ENCODE data around the gene WWC2. TPM values are rescaled to one million over a fixed set of nuclear protein-coding genes. Genes with fewer than 3 reads are reported as not detected.
"Not testable (repeated sequence)": the region's sequence is repeated elsewhere in the genome, so short reads cannot be mapped to it uniquely, and the experiment has no call there.

WWC2 gene
- total RNA-seq, 1 donor from 2014 or later = 24.6 TPM

- no peak overlapping the region for H3K4me3 Mint-ChIP-seq
- no peak overlapping the region for H3K27ac Mint-ChIP-seq
- H3K27me3 Mint-ChIP-seq = no peaks in the 10 kb centered on the region
- peaks cover 4% of the 10 kb centered on the region for H3K4me1 Mint-ChIP-seq (ENCODE audit: unreplicated experiment)
- no peaks in the 10 kb centered on the region for H3K9me3 Mint-ChIP-seq
- DNase-seq (ENCODE audit: extremely low spot score, unreplicated experiment) = no peak
- TF ChIP-seq CTCF (conservative IDR thresholded peaks at IDR 0.05) = no peak
- H3K36me3 Mint-ChIP-seq = no peaks in the 10 kb centered on the region
Observed at GRCh38 chr4:183110244-183110643, 11.2 kb downstream of the WWC2 start.

GRCh38 chr4:183111452-183111885, 12.4 kb downstream of the WWC2 start:
- TF ChIP-seq CTCF (conservative IDR thresholded peaks at IDR 0.05) = no peak
- Mint-ChIP-seq H3K4me3 (no peak overlapping the region), H3K27ac (no peak overlapping the region), H3K27me3 (no peaks in the 10 kb centered on the region), H3K36me3 (no peaks in the 10 kb centered on the region), H3K4me1 (ENCODE audit: unreplicated experiment) (peaks cover 4% of the 10 kb centered on the region), H3K9me3 (no peaks in the 10 kb centered on the region)
- DNase-seq (ENCODE audit: extremely low spot score, unreplicated experiment) = no peak

- peaks cover 19% of the 10 kb centered on the region for H3K4me1 Mint-ChIP-seq (ENCODE audit: unreplicated experiment)
- peak overlapping the region; percentile 5 for H3K4me3 Mint-ChIP-seq
- no peak for DNase-seq (ENCODE audit: extremely low spot score, unreplicated experiment)
- peaks cover 4% of the 10 kb centered on the region for H3K9me3 Mint-ChIP-seq
- TF ChIP-seq CTCF (conservative IDR thresholded peaks at IDR 0.05) = no peak
- H3K27ac Mint-ChIP-seq = peak overlapping the region; percentile 52
- H3K36me3 Mint-ChIP-seq = peaks cover 3% of the 10 kb centered on the region
- H3K27me3 Mint-ChIP-seq = no peaks in the 10 kb centered on the region
Observed at GRCh38 chr4:183118141-183118540, 19.1 kb downstream of the WWC2 start.

- peak overlapping the region; percentile 52 for H3K27ac Mint-ChIP-seq
- H3K4me3 Mint-ChIP-seq = peak overlapping the region; percentile 4
- H3K4me1 Mint-ChIP-seq (ENCODE audit: unreplicated experiment) = peaks cover 19% of the 10 kb centered on the region
- no peak for TF ChIP-seq CTCF (conservative IDR thresholded peaks at IDR 0.05)
- no peaks in the 10 kb centered on the region for H3K27me3 Mint-ChIP-seq
- no peak for DNase-seq (ENCODE audit: extremely low spot score, unreplicated experiment)
- peaks cover 4% of the 10 kb centered on the region for H3K9me3 Mint-ChIP-seq
- peaks cover 3% of the 10 kb centered on the region for H3K36me3 Mint-ChIP-seq
Observed at GRCh38 chr4:183118585-183118984, 19.5 kb downstream of the WWC2 start.

- H3K4me3 Mint-ChIP-seq; H3K27ac Mint-ChIP-seq; H3K27me3 Mint-ChIP-seq; H3K36me3 Mint-ChIP-seq; H3K9me3 Mint-ChIP-seq; DNase-seq (ENCODE audit: extremely low spot score, unreplicated experiment): not testable (repeated sequence)
- H3K4me1 Mint-ChIP-seq (ENCODE audit: unreplicated experiment) = peaks cover 19% of the 10 kb centered on the region
Observed at GRCh38 chr4:183121660-183122059, 22.6 kb downstream of the WWC2 start.

GRCh38 chr4:183124228-183124627, 25.2 kb downstream of the WWC2 start:
- TF ChIP-seq CTCF (conservative IDR thresholded peaks at IDR 0.05) = no peak
- H3K27ac Mint-ChIP-seq = no peak overlapping the region
- DNase-seq (ENCODE audit: extremely low spot score, unreplicated experiment) = no peak
- peaks cover 4% of the 10 kb centered on the region for H3K4me1 Mint-ChIP-seq (ENCODE audit: unreplicated experiment)
- H3K4me3 Mint-ChIP-seq = no peak overlapping the region
- no peaks in the 10 kb centered on the region for H3K36me3 Mint-ChIP-seq
- H3K9me3 Mint-ChIP-seq = no peaks in the 10 kb centered on the region
- no peaks in the 10 kb centered on the region for H3K27me3 Mint-ChIP-seq

Measured in type B pancreatic cell (in vitro differentiated cells).